ENCODE data around the gene ETHE1. TPM values are rescaled to one million over a fixed set of nuclear protein-coding genes. Genes with fewer than 3 reads are reported as not detected.

ETHE1 gene
- total and polyA plus RNA-seq, 12 donors = 15.9 to 78.7 (median 33.2) TPM

DNA sequence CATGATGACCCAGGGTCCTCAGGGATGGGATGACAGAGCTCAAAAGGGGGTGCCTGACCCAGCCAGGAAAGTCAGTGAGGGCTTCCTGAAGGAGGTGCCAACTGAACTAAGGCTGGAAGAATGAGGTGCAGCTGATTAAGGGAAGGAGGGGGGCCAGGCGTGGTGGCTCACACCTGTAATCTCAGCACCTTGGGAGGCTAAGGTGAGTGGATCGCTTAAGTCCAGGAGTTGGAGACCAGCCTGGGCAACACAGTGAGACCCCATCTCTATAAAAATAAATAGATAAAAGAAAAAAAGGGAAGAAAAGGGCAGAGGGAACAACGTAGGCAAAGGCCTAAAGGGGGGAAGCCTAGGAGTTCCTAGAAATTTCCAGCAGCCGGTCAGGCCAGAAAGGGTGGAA lies 52.5 kb downstream of the ETHE1 start:
- no peaks in the 10 kb centered on the region for H3K27me3 ChIP-seq
- 61 to 71% (median 62%) methylated on average over 4 of the region's 4 CpGs for WGBS, 4 donors
- DNase-seq = no peak
- TF ChIP-seq POLR2A (IDR thresholded peaks at IDR 0.05) = no peak
- TF ChIP-seq, protein P1, sequence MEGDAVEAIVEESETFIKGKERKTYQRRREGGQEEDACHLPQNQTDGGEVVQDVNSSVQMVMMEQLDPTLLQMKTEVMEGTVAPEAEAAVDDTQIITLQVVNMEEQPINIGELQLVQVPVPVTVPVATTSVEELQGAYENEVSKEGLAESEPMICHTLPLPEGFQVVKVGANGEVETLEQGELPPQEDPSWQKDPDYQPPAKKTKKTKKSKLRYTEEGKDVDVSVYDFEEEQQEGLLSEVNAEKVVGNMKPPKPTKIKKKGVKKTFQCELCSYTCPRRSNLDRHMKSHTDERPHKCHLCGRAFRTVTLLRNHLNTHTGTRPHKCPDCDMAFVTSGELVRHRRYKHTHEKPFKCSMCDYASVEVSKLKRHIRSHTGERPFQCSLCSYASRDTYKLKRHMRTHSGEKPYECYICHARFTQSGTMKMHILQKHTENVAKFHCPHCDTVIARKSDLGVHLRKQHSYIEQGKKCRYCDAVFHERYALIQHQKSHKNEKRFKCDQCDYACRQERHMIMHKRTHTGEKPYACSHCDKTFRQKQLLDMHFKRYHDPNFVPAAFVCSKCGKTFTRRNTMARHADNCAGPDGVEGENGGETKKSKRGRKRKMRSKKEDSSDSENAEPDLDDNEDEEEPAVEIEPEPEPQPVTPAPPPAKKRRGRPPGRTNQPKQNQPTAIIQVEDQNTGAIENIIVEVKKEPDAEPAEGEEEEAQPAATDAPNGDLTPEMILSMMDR (IDR thresholded peaks at IDR 0.05) = no peak
- no peaks in the 10 kb centered on the region for H3K36me3 ChIP-seq (replicated peaks in 1 of 2)
- no peaks in the 10 kb centered on the region for H3K9me3 ChIP-seq (replicated peaks in 1 of 3)
- intact Hi-C loops (cut with DNase I) = no loop called here
- peak overlapping the region in 4 of 5 donors; percentile 46 to 86 (median 76) for H3K27ac ChIP-seq
- peak overlapping the region in 1 of 4 donors; percentile 48 for H3K4me3 ChIP-seq
- H3K4me1 ChIP-seq (replicated peaks in 1 of 2) = peaks cover 4 to 8% of the 10 kb centered on the region in 2 donors

DNA sequence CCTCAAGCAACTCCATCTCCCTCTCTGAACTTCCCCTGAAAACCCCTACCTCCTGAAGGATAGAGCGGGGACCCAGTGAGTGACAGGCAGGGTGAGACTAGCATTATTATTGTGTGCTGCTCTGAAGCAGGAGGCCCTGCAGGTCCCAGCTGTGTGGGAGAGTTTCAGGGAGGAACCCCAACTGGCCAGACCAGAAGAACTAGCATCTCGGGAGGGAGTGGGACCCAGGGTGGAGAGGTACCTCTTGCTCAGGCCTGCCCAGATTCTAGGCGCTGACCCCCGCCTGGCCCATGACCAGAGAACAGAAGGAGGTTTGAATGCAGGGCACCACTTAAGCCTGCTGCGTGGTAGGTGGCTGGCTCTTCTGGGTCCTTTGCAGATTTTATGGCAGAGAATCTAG lies 55.9 kb downstream of the ETHE1 start:
- intact Hi-C loops (cut with DNase I) = no loop called here
- Histone ChIP-seq H3K27me3 (no peaks in the 10 kb centered on the region), H3K4me3 (no peak overlapping the region), H3K4me1 (replicated peaks in 1 of 2) (peaks cover 4 to 8% of the 10 kb centered on the region in 2 donors), H3K27ac (no peak overlapping the region), H3K36me3 (replicated peaks in 1 of 2) (no peaks in the 10 kb centered on the region), H3K9me3 (replicated peaks in 1 of 3) (no peaks in the 10 kb centered on the region)
- 72 to 94% (median 83%) methylated on average over 5 of the region's 5 CpGs for WGBS, 4 donors
- DNase-seq = no peak
- TF ChIP-seq POLR2A (IDR thresholded peaks at IDR 0.05) = no peak
- TF ChIP-seq, protein P1 (IDR thresholded peaks at IDR 0.05) = no peak

GRCh38 chr19:43470288-43470687 lies 56.7 kb downstream of the ETHE1 start:
- no peak overlapping the region for H3K4me3 ChIP-seq
- peaks cover 4 to 8% of the 10 kb centered on the region in 2 donors for H3K4me1 ChIP-seq (replicated peaks in 1 of 2)
- H3K36me3 ChIP-seq (replicated peaks in 1 of 2) = no peaks in the 10 kb centered on the region
- no peaks in the 10 kb centered on the region for H3K9me3 ChIP-seq (replicated peaks in 1 of 3)
- intact Hi-C loops (cut with DNase I) = no loop called here
- 63 to 78% (median 69%) methylated on average over 10 of the region's 10 CpGs for WGBS, 4 donors
- H3K27ac ChIP-seq = no peak overlapping the region
- DNase-seq = no peak
- no peak for TF ChIP-seq POLR2A (IDR thresholded peaks at IDR 0.05)
- TF ChIP-seq, protein P1 (IDR thresholded peaks at IDR 0.05) = no peak
- H3K27me3 ChIP-seq = no peaks in the 10 kb centered on the region

- Histone ChIP-seq H3K27ac (no peak overlapping the region), H3K4me1 (replicated peaks in 1 of 2) (peaks cover 5 to 6% of the 10 kb centered on the region in 2 donors), H3K4me3 (no peak overlapping the region), H3K36me3 (replicated peaks in 1 of 2) (no peaks in the 10 kb centered on the region), H3K9me3 (replicated peaks in 1 of 3) (no peaks in the 10 kb centered on the region), H3K27me3 (no peaks in the 10 kb centered on the region)
- intact Hi-C loops (cut with DNase I) = loop anchor here in 1 of 2 donors (5.0 kb wide), 1 partner anchor 33 kb away; the partner anchor contains the start of gene PHLDB3
- TF ChIP-seq, protein P1 (IDR thresholded peaks at IDR 0.05) = no peak
- TF ChIP-seq POLR2A (IDR thresholded peaks at IDR 0.05) = no peak
- 49 to 65% (median 53%) methylated on average over 1 of the region's 1 CpG for WGBS, 4 donors
- DNase-seq = no peak
Measured at GRCh38 chr19:43469160-43469480, 57.9 kb downstream of the ETHE1 start.
